Uterus (tissue), 4 donors: ENCODE measurements around the gene ZNF107. TPM values are rescaled to one million over a fixed set of nuclear protein-coding genes. Genes with fewer than 3 reads are reported as not detected.
A peak's percentile ranks its signal among the peaks of the same experiment; 100 is the strongest.

ENCODE experiments used
- DNase-seq, 2 donors: peaks; one replicate each; pipeline ENCODE4 v3.0.0-alpha.2; 2019 to 2020
- H3K27ac ChIP-seq, 2 donors: fragments of 200-600 bp; sonication (generic); 1 replicate in 1 of 2; 2 replicates in 1 of 2; pipeline ENCODE4 v1.5.1; 2016 to 2018
- H3K27me3 ChIP-seq, 2 donors: fragments of 200-600 bp; sonication (generic); one replicate each; pipeline ENCODE4 v1.5.1; 2018 to 2019; ENCODE audit warnings: control low read depth in 1 of 2
- H3K36me3 ChIP-seq, 2 donors: fragments of 200-600 bp; sonication (generic); one replicate each; pipeline ENCODE4 v1.5.1; 2019; ENCODE audit warnings: control low read depth in 1 of 2
- H3K4me1 ChIP-seq, 2 donors: fragments of 200-600 bp; sonication (generic); one replicate each; pipeline ENCODE4 v1.5.1; 2018 to 2019; ENCODE audit warnings: control low read depth in 1 of 2
- H3K4me3 ChIP-seq, 2 donors: fragments of 200-600 bp; sonication (generic); 1 replicate in 1 of 2; 2 replicates in 1 of 2; pipeline ENCODE4 v1.5.1; 2018 to 2019; ENCODE audit warnings: mild to moderate bottlenecking in 1 of 2
- H3K9me3 ChIP-seq, 2 donors: fragments of 200-600 bp; sonication (generic); one replicate each; pipeline ENCODE4 v1.5.1; 2019; ENCODE audit warnings: control low read depth in 1 of 2
- CTCF ChIP-seq, 4 experiments: fragments of 200-600 bp in 2 of 4; fragments of 450-650 bp in 2 of 4; sonication (generic) in 2 of 4; IDR thresholded peaks; one replicate each; pipeline ENCODE4 v1.5.1; 2016 to 2019; ENCODE audit warnings: antibody characterized with exemption in 4 of 4, mild to moderate bottlenecking in 2 of 4, moderate library complexity in 1 of 4
- POLR2A ChIP-seq, 2 donors: fragments of 450-650 bp; IDR thresholded peaks; one replicate each; pipeline ENCODE4 v1.6.1; 2016; ENCODE audit warnings: antibody characterized with exemption in 2 of 2, mild to moderate bottlenecking in 1 of 2, moderate library complexity in 1 of 2
- intact Hi-C: fragments of 100-400 bp; cut with DNase I; formaldehyde crosslinking; loops from one replicate; pipeline ENCODE4 v1.15.1; 2023; ENCODE audit warnings: low total_unique reads
- total RNA-seq, 4 donors: library from RNA; depleted of rRNA in 3 of 4; stranded (reverse); fragments of >200 nt in 3 of 4; gene quantifications; one replicate each; pipeline versions ENCODE4 v1.1.0 to v1.2.4, GENCODE V29; 2014 to 2023
- donor health status: DM: yes; HTN: yes; CAD: no.

Gene ZNF107
- total RNA-seq, 4 donors from 2014 or later: 1.8 to 17.1 (median 7.2) TPM

GRCh38 chr7:64625114-64626082 is 40.5 kb upstream of the ZNF107 start:
- peaks cover 0 to under 1% of the 10 kb centered on the region in 2 donors for H3K9me3 ChIP-seq
- no peaks in the 10 kb centered on the region for H3K4me1 ChIP-seq
- no peaks in the 10 kb centered on the region for H3K36me3 ChIP-seq
- no peaks in the 10 kb centered on the region for H3K27me3 ChIP-seq
- H3K4me3 ChIP-seq: no peak overlapping the region
- no peak for DNase-seq
- H3K27ac ChIP-seq: no peak overlapping the region
- intact Hi-C loops: no loop called here
- TF ChIP-seq CTCF (IDR thresholded peaks at IDR 0.05): peak; percentile 47 to 76 (median 59)
- no peak for TF ChIP-seq POLR2A (IDR thresholded peaks at IDR 0.05)

GRCh38 chr7:64626083-64626469 is 39.9 kb upstream of the ZNF107 start:
- H3K27ac ChIP-seq: no peak overlapping the region
- no peak for DNase-seq
- H3K4me3 ChIP-seq: no peak overlapping the region
- intact Hi-C loops: no loop called here
- H3K4me1 ChIP-seq: no peaks in the 10 kb centered on the region
- no peaks in the 10 kb centered on the region for H3K27me3 ChIP-seq
- H3K9me3 ChIP-seq: no peaks in the 10 kb centered on the region
- TF ChIP-seq CTCF (IDR thresholded peaks at IDR 0.05) (no peak), POLR2A (IDR thresholded peaks at IDR 0.05) (no peak)
- no peaks in the 10 kb centered on the region for H3K36me3 ChIP-seq

- no peaks in the 10 kb centered on the region for H3K27me3 ChIP-seq
- no peaks in the 10 kb centered on the region for H3K36me3 ChIP-seq
- TF ChIP-seq CTCF (IDR thresholded peaks at IDR 0.05): no peak
- TF ChIP-seq POLR2A (IDR thresholded peaks at IDR 0.05): no peak
- no peaks in the 10 kb centered on the region for H3K9me3 ChIP-seq
- no peak overlapping the region for H3K27ac ChIP-seq
- intact Hi-C loops: no loop called here
- no peak overlapping the region for H3K4me3 ChIP-seq
- H3K4me1 ChIP-seq: no peaks in the 10 kb centered on the region
- DNase-seq: no peak
Measured at GRCh38 chr7:64626557-64626956, 39.4 kb upstream of the ZNF107 start.

- Histone ChIP-seq H3K4me3 (no peak overlapping the region), H3K4me1 (no peaks in the 10 kb centered on the region), H3K9me3 (no peaks in the 10 kb centered on the region), H3K36me3 (no peaks in the 10 kb centered on the region), H3K27ac (no peak overlapping the region), H3K27me3 (no peaks in the 10 kb centered on the region)
- no peak for DNase-seq
- TF ChIP-seq CTCF (IDR thresholded peaks at IDR 0.05): no peak
- TF ChIP-seq POLR2A (IDR thresholded peaks at IDR 0.05): no peak
- intact Hi-C loops: no loop called here
Measured at GRCh38 chr7:64628192-64628591, 37.7 kb upstream of the ZNF107 start.

- Histone ChIP-seq H3K9me3 (no peaks in the 10 kb centered on the region), H3K27me3 (no peaks in the 10 kb centered on the region), H3K36me3 (no peaks in the 10 kb centered on the region), H3K4me3 (no peak overlapping the region), H3K4me1 (no peaks in the 10 kb centered on the region), H3K27ac (no peak overlapping the region)
- TF ChIP-seq CTCF (IDR thresholded peaks at IDR 0.05): no peak
- no peak for TF ChIP-seq POLR2A (IDR thresholded peaks at IDR 0.05)
- no peak for DNase-seq
- intact Hi-C loops: no loop called here
Measured at GRCh38 chr7:64628721-64629120, 37.2 kb upstream of the ZNF107 start.
